Amygdala (tissue), 56 donors: ENCODE results near the gene ADGRG1.
A peak's percentile ranks its signal among the peaks of the same experiment; 100 is the strongest.

ENCODE experiments used
- DNase-seq, 56 donors: peaks; one replicate each; lab custom pipeline; 2025; lab: John Stamatoyannopoulos, UW

Gene ADGRG1

DNA sequence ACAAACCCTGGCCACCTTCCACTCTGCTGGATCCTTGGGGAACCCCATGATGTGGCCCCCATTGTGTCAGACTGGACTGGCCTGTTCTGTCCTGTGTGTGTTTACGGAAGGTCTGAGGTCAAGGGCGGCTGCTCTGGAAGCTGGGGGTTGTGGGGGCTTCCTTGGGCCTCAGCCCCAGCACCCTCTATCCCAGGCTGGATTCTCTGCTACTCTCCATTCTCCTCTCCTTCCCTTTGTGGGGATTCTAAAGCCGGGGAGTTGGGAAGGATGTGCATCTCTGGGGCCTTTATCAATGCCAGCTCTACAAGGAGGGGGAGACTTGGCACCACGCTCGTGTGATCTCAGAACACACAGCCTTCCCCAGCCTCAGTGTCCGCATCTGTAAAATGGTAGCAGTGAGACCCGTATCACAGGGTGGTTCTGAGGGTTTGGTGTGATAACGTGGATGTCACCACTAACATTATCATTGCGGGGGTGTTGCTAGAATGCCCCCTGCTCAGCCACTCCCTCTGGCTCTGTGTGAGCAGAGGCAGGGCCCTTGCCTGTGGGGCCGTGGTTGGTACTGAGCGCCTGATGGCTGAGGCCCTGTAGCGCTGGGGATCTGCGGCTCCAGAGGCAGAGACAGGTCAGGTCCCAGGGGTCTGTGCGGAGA lies 18.1 kb downstream of the ADGRG1 start:
- DNase-seq: no peak

DNA sequence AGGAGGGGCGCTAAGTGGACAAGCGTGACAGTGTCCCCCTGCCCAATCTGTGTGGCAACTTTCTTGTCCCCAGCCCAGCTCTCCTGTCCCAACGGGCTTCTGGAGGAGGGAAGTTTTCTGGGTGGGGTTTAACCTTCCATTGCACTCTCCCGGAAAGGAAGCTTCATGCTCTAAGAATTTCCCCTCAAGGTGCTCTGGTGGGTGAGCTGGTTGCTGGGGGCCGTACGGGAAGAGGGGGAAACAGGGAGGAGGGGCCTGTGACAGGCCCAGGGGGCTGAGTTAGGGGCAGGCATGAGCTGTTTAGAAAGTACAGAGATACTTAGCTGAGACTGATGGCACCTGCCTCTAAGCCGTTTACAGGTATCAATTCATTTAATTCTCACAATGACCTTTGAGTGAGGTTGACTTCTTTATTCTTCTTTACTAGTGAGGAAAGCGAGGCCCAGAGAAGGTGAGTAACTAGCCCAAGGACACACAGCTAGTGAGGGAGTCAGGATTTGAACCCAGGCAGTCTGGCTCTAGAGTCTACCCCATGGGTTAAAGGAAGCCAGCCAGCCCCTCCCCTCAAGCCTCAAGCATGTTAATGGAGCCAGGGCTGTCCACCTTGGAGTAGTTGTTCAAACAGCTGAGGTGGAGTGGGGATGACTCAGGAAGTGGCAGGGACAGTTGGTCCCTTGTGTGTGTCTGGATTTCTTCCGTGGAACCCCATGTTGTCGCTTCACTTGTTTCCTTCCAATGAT lies 18.9 kb downstream of the ADGRG1 start:
- no peak for DNase-seq

DNA sequence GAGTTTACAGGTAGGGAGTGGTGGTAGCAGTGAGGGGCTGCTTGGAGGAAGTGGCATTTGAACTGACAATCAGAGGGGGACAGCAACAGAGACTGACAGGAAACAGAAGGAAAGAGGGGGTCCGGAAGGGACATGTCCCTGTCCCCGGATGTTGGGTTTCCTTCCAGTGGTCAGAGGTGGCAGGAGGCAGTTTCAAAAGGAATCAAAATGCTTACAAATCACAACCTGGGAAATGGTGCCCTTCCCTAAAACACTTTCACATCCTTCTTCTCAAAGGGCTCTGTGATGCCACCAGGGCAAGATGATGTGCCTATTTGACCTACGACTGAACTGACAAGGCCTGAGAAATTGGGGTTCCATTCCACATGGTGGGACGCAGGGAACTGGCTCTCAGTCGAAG lies 19.7 kb downstream of the ADGRG1 start:
- DNase-seq: peak in 3 of 56 donors; percentile 19 to 38 (median 20)

DNA sequence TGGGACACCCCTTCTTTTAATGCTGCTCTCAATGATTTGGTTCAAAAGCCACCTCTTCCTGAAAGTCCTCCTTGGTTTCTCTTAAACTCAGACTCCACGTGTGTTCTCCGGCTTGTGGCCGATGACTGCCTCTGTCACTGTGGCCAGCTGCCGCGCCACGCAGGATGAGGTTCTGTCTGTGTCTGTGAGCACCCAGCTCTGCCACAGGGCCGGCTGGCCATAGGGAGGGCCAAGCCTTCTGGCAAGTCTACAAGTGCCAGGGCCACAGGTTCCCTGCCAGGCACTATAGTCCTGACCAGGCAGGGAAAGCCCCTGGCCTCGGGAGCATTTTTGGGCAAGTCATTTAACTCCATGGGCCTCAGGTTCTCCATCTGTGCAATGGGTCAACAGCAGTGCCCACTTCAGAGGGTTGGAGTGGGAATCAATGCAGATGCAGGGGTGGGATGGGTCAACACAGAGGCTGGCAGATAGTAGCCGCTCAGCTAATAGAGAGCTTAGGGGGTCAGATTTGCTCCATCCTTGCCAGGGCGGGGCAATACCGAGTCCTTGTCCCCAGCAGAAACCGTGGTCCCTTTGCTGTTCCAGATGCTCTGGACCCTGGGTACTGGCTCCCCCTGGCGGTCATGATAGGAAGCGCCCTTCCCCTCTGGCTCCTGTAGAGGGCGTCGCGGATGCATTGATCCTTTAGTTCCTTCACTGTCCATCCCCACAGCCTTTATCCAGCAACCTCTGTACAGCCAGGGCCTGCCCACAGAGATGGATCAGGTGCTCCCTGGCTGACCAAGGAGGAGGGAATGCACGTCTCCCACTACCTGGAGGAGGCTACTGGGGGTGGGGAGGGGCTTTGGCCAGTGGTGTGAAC lies 20.4 kb downstream of the ADGRG1 start:
- peak in 49 of 56 donors; percentile 26 to 91 (median 61) for DNase-seq

DNA sequence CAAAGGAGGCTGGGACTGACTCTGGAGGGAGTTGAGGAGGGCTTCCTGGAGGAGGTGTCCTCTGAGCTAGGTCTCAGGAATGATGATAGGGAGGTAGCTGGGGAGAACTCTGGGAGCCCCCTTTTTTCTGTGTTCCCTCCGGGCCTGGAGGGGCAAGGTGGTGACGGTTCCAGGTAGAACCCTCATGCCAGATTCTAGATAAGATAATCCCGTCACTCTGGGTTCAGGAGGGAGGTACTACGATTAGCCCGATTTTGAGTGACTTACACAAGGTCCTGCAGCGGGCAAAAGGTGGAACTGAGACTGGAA lies 21.0 kb downstream of the ADGRG1 start:
- no peak for DNase-seq

DNA sequence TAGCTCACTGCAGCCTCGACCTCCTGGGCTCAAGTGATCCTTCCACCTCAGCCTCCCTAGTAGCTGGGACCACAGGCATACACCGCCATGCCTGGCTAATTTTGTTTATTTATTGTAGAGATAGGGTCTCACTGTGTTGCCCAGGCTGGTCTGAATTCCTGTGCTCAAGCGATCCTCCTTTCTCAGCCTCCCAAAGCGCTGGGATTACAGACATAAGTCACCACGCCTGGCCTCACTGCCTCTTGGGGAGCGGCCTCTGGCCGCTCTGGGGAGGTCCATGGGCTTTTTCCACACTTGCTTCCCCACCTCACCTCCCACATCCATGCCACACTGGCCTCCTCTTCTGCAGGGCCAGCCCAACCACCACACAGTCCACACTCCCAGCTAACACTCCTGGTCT lies 21.4 kb downstream of the ADGRG1 start:
- no peak for DNase-seq

DNA sequence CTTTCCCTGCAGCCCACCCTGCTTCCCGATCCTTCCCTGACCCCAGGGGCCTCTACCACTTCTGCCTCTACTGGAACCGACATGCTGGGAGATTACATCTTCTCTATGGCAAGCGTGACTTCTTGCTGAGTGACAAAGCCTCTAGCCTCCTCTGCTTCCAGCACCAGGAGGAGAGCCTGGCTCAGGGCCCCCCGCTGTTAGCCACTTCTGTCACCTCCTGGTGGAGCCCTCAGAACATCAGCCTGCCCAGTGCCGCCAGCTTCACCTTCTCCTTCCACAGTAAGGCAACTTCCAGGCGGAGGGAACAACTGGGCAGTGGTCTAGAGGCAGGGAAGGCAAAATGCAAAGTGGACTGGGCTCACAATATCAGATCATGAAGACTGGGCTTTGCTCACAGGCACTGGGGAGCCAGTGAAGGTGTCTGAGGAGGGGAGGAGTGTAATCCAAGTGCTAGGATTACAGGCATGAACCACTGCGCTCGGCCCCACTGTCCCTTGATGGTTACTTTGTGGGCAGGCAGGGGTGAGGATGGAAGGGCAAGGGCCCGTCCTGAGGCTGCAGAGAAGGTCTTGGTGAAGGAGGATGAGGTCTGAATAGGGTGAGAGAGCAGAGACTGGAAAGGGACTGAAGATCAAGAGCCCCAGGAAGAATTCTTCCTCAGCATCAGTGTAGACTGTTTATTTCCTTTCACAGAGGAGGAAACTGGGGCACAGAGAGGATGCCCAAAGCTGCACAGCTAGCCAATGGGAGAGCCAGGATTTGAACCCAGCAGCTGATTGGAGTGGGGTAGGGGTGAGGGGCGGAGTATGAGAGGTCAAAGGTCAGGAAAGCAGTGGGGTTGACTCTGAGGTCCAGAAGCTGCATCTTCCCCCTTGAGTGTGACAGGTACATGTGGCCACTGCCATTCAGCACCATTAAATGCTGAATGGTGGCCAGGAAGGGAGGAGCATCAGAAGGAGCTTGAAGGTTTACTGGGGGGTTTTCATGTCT lies 23.2 kb downstream of the ADGRG1 start:
- no peak for DNase-seq

DNA sequence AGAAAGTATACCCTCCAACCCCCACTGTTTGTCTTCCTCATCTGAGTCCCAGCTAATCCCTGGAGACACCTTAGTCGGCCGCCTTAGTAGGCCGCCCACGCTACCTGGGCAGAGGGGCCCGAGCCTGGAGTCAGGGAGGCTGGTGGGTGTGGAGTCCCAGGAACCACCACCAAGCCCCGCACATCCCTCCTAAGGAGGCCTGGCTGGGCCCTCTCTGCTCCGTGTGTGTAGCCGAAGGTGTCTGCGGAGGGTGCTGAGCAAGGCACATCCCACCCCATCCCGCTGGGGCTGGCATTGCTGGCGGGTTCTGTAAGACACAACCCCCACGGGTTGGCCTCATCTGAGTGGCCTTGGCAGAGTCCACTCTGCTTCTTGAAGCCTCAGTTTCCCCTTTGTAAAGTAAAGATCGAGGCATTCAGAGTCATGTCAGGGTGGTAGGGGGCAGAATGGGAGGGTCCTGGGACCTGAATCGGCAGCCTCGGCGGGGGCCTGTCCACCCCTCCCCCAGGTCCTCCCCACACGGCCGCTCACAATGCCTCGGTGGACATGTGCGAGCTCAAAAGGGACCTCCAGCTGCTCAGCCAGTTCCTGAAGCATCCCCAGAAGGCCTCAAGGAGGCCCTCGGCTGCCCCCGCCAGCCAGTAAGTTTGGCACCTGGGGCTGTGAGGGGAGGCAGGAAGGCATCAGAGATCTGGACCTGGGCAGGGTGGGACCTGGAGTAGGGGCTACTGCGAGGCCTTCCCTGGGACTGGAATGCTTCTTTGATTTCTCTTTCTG lies 24.5 kb downstream of the ADGRG1 start:
- DNase-seq: no peak

DNA sequence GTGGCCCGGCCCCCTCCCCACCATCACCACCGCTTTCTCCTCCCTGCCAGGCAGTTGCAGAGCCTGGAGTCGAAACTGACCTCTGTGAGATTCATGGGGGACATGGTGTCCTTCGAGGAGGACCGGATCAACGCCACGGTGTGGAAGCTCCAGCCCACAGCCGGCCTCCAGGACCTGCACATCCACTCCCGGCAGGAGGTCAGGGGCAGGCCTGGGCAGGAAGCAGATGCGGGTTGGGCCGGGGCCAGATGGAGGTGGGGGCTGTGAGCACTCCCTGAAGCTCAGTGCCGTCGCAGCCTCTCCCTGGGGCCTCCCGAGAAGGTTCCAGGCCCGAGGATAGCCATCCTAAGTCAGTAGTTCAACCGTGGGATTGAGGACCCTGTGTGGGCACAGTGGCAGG lies 25.5 kb downstream of the ADGRG1 start:
- no peak for DNase-seq

DNA sequence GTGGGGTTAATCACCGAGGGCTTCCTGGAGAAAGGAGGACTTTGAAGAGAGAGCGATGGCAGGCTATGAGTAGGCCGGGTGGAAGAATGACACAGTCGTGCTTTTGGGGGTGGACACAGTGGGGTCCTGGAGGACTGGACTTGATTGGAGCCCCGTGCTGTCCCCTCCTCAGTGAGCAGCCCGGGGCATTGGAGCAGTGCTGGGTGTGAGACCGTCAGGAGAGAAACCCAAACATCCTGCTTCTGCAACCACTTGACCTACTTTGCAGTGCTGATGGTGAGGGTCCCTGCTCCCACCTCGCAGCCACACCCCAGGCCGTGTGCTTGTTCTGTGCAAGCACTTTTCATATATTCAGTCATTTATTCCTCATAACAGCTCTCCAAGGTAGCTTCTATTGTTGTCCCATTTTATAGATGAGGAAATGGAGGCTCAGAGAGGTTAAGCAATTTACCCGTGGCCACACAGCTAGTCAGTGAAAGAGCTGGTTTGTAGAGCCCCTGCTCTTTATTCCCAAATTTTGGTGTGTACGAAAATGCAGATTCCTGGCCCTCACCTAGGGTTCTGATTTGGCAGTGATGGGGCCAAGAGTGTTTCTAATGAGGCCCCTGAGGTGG lies 28.0 kb downstream of the ADGRG1 start:
- DNase-seq: no peak

DNA sequence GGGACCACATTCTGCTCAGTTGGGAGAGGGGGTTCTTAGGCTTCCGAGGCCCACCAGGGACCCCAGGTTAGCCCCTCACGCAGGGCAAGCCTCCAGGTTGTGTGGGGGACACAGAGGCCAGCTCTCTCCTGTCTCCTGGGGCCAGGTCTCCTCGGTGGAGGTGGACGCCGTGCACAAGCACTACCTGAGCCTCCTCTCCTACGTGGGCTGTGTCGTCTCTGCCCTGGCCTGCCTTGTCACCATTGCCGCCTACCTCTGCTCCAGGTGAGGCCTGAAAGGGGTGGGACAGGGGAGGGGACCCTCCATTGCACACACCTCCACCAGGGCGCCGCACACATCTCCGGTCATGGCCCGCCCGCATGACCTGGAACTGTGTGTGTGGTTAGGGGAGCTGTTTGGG lies 28.8 kb downstream of the ADGRG1 start:
- no peak for DNase-seq

DNA sequence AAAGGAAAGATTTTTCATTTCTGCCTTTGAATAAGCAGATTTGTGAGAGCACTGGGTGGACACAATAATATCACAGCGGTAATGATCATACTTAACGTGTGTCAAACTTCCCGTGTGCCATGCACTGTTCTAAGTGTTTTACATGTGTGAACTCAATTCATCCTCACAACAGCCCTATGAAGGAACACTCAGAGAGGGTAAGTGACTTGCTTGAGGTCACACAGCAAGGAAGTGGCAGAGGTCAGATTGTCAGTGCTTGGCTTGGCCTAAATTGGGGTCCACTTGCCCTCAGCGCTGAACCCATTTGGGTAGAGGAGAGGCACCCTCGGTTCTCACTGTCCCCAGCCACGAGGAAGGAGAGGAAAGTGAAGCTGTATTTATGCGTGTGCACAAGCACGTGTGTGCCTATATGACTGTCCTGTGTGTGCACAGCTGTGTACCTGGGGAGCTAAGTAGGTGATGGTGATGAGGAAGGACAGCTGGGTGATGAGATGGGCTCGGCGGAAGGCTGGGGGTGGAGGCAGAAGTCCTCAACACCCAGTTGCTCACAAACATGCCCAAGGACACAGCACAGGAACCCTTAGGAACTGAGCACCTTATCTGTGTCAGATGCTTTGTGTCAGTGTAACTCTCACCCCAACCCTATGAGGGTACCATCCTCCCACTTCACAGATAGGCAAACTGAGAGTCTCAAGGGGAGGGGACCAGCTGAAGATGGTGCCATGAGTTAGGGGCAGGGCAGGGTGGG lies 29.9 kb downstream of the ADGRG1 start:
- no peak for DNase-seq

DNA sequence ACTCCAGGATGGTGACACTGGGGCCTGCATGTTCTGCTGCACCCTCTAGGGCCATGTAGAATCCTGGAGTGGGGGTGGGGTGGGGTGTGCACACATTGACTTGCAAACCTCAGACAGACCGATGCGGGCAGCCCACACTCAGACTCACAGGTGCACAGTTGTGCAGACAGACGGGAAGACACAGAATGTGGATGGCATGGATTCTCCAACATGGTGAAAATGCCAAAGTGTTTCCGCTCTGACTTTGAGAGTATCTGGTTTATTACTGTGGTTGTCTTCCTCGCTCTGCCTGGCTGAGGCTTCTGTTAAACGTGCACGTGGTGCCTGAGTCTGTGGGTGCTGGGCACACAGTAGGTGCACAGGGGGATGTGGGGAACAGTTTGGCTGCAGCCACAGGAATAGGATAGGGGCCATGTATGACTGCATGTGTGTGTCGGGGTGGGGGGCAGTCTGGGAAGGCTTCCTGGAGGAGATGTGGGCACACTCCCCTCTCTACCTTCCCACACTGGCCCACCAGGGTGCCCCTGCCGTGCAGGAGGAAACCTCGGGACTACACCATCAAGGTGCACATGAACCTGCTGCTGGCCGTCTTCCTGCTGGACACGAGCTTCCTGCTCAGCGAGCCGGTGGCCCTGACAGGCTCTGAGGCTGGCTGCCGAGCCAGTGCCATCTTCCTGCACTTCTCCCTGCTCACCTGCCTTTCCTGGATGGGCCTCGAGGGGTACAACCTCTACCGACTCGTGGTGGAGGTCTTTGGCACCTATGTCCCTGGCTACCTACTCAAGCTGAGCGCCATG lies 30.6 kb downstream of the ADGRG1 start:
- no peak for DNase-seq

DNA sequence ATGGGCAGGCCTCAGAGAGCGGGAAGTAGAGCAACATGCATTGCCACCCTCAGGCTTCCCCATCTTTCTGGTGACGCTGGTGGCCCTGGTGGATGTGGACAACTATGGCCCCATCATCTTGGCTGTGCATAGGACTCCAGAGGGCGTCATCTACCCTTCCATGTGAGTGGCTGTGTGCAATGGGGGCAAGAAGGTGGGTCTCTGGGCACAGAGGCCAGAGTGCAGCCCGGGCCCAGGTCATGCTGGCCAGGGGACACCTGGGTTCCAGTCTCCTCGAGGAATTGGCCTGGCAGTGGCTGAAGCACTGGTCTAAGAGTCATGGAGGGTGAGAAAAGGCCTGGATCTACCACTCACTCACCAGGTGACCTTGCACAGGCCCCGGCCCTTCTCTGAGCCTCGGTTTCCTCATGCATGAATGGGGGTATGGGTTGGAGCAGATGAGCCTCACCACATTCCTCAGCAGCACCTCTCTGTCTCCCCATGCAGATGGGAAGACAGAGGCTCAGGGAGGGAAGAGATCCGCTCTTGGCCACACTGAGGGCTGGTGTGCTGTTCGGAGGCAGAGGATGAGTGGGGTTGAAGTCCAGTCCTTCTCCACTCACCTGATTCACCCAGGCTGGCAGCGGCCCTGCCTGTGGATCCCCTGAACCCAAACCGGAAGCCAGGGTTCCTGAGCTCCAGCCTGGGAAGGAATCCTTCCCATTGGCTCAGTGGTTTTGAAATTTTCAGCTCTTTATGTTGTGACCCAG lies 32.5 kb downstream of the ADGRG1 start:
- DNase-seq: no peak

DNA sequence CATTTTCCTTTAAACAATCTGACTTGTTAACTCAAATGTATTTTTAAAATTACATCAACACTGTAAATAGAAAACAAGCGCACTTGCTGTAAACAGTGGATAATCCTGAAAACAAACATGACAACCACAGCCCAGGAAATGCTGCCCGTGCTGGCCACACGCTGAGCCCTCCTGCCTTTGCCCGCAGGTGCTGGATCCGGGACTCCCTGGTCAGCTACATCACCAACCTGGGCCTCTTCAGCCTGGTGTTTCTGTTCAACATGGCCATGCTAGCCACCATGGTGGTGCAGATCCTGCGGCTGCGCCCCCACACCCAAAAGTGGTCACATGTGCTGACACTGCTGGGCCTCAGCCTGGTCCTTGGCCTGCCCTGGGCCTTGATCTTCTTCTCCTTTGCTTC lies 33.1 kb downstream of the ADGRG1 start:
- no peak for DNase-seq

DNA sequence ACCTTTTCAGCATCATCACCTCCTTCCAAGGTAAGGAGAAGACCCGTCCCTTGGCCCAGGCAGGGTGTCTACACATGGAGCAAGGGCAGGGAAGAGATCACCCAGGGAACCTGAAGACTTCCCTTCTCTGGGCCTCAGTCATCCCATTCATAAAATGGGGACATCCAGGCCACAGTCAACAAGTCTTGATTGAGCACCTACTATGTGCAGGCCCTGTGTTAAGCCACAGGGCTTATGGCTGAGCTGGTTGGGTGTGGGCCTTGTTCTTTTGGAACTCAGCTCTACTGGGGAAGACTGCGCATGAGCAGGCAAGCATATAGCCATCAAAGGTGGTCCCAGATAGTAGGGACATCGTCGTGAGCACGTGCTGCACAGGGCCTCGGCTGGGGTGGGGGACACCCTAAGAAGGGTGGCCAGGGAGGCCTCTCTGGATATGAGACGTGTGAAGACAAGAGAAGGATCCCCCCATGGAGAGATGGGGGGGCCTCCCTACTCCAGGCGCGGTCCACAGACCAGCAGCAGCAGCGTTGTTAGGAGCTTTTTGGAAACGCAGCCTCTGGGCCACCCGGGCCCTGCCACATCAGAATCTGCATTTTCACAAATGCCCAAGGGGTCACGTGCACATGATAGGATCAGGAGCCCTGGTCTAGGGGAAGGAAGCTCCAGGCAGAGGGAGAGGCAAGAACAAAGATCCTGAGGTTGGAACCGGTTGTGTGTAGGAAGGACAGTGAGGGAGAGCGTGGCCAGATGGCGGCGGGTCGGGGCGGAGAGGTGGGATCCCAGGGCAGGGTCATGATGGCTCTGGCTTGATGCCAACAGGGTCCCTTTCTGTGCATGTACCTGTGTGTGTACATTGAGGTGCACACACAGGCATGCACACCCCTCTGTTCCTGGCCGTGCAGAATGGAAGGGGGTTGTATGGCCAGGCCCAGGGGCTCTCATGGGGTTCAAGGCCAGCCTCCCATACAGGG lies 33.8 kb downstream of the ADGRG1 start:
- no peak for DNase-seq
